Measurements from ENCODE around the gene PVALB. TPM values are rescaled to one million over a fixed set of nuclear protein-coding genes. Genes with fewer than 3 reads are reported as not detected.

The PVALB gene
- total and polyA plus RNA-seq, 10 of the 15 experiments (the other 5 are each of a cell fraction or from before 2014, with no cell fraction given): not detected

- TF ChIP-seq ZNF592 (IDR thresholded peaks at IDR 0.05) (peak; percentile 14; the same call in 1 of the 2 replicates), ZNF207 (IDR thresholded peaks at IDR 0.05; ENCODE audit: borderline replicate concordance) (no peak), YY1 (IDR thresholded peaks at IDR 0.05; ENCODE audit: low read depth, low read length) (no peak), IKZF2 (IDR thresholded peaks at IDR 0.05) (peak; percentile 79 to 82), RELB (IDR thresholded peaks at IDR 0.05; ENCODE audit: low read depth) (peak; percentile 69), TCF3 (IDR thresholded peaks at IDR 0.05; ENCODE audit: borderline replicate concordance, insufficient read depth, low read depth, low read length) (peak; percentile 98), GATAD2B (conservative IDR thresholded peaks at IDR 0.05; ENCODE audit: low read depth) (peak; percentile 94; the same call in 1 of the 2 replicates), POLR2AphosphoS5 (IDR thresholded peaks at IDR 0.05; ENCODE audit: low read length) (peak; percentile 71; the same call in 1 of the 2 replicates), E2F8 (IDR thresholded peaks at IDR 0.05; ENCODE audit: low read depth, partially characterized antibody) (no peak), HDAC2 (IDR thresholded peaks at IDR 0.05) (no peak), ETV6 (conservative IDR thresholded peaks at IDR 0.05 in 1 of 2, IDR thresholded peaks at IDR 0.05 in 1 of 2; ENCODE audit: borderline replicate concordance in 1 of 2, low read depth in 1 of 2) (peak in 1 of 2 experiments; percentile 83; a peak in 2 of 4 replicates), CREB1 (IDR thresholded peaks at IDR 0.05; ENCODE audit: low read depth) (no peak; the same call in 1 of the 2 replicates), BCL11A (IDR thresholded peaks at IDR 0.05; ENCODE audit: low read depth, low read length) (peak; percentile 85), STAT3 (IDR thresholded peaks at IDR 0.05; ENCODE audit: low read depth, low read length) (no peak), MLLT1 (IDR thresholded peaks at IDR 0.05) (peak; percentile 31; the same call in 1 of the 2 replicates), EP300 (IDR thresholded peaks at IDR 0.05; ENCODE audit: borderline replicate concordance in 1 of 2, control insufficient read depth in 1 of 2, low read depth in 2 of 2, low read length in 2 of 2) (peak; percentile 64 to 66; a peak in 2 of 4 replicates), SP1 (IDR thresholded peaks at IDR 0.05; ENCODE audit: low read depth, low read length) (peak; percentile 75), SREBF2 (IDR thresholded peaks at IDR 0.05; ENCODE audit: low read length) (no peak)
Observed at GRCh38 chr22:36862251-36863242, 45.7 kb upstream of the PVALB start (continued).

Data from GM12878 (cell line).